Duodenal mucosa (tissue), 2 donors: Measurements from ENCODE around the gene PTGFRN.

Source experiments
- H3K27ac ChIP-seq: one replicate; pipeline ENCODE4 v1.7.0; 2013; ENCODE audit warnings: low read depth, low read length
- H3K27me3 ChIP-seq, 2 donors: one replicate each; pipeline ENCODE4 v1.7.0; 2013; ENCODE audit warnings: low read length in 2 of 2, control low read depth in 1 of 2; ENCODE audit not compliant: insufficient read depth in 2 of 2, control insufficient read depth in 1 of 2
- H3K36me3 ChIP-seq, 2 donors: one replicate each; pipeline ENCODE4 v1.7.0; 2013; ENCODE audit warnings: low read length in 2 of 2, control low read depth in 1 of 2; ENCODE audit not compliant: insufficient read depth in 2 of 2, control insufficient read depth in 1 of 2
- H3K4me1 ChIP-seq, 2 donors: one replicate each; pipeline ENCODE4 v1.7.0; 2013; ENCODE audit warnings: low read length in 2 of 2, control low read depth in 1 of 2; ENCODE audit not compliant: insufficient read depth in 2 of 2, control insufficient read depth in 1 of 2
- H3K4me3 ChIP-seq, 2 donors: one replicate each; pipeline ENCODE4 v1.7.0; 2013; ENCODE audit warnings: low read length in 2 of 2, low read depth in 1 of 2
- H3K9ac ChIP-seq, 2 donors: one replicate each; pipeline ENCODE4 v1.7.0; 2013; ENCODE audit warnings: low read length in 2 of 2, low read depth in 1 of 2
- H3K9me3 ChIP-seq, 2 donors: one replicate each; pipeline ENCODE4 v1.7.0; 2013; ENCODE audit warnings: low read length in 2 of 2, control low read depth in 1 of 2; ENCODE audit not compliant: control insufficient read depth in 1 of 2

Gene PTGFRN

DNA sequence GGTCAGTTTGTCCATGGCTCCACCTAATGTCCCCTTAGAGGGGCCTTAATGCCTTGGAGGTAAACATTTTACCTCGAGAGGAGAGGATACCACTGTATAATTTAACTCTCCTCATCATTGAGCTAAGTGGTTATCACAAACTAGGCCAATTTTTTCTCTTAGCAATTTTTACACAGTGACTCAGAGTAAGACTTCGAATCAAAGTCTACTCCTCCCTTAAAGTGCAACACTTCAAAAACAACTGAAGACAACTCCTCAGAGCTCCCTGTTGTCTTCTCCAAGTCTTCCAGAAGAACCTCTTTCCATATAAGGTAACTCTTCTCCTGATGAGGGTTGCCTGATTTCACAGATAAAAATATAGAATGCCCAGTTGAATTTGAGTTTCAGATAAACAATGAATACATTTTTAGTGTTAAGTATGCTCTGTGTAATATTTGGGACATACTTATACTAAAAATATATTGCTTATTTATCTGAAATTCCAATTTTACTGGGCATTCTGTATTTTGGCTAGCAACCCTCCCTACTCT is 4.9 kb upstream of the PTGFRN start:
- Histone ChIP-seq H3K9ac (no peak overlapping the region), H3K9me3 (no peaks in the 10 kb centered on the region), H3K4me3 (no peak overlapping the region), H3K27ac (no peak overlapping the region), H3K4me1 (peaks cover 0 to 4% of the 10 kb centered on the region in 2 donors), H3K27me3 (no peaks in the 10 kb centered on the region), H3K36me3 (no peaks in the 10 kb centered on the region)

GRCh38 chr1:116906812-116907211 is 2.9 kb upstream of the PTGFRN start:
- Histone ChIP-seq H3K9me3 (no peaks in the 10 kb centered on the region), H3K4me3 (no peak overlapping the region), H3K27me3 (no peaks in the 10 kb centered on the region), H3K36me3 (no peaks in the 10 kb centered on the region), H3K27ac (no peak overlapping the region), H3K4me1 (peaks cover 7 to 15% of the 10 kb centered on the region in 2 donors), H3K9ac (no peak overlapping the region)

DNA sequence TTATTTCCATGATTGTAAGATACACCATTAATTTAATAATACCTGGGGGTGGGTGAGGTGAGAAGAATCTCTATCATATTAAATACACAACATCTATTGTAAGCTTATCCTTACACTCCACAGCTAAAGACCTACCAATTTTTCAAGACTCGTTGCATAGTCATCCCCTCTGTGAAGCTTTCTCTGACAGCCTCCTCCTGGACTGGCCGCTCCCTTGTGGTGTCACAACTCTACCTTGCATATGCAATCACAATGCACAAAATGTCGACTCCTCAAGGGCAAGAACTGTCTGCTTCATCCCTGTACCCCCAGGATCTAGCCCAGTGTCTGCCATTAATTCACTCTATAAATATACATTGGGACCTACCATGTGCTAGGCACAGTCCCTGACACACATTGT is 2.4 kb upstream of the PTGFRN start:
- Histone ChIP-seq H3K9ac (no peak overlapping the region), H3K27me3 (no peaks in the 10 kb centered on the region), H3K27ac (no peak overlapping the region), H3K4me3 (no peak overlapping the region), H3K4me1 (peaks cover 12 to 20% of the 10 kb centered on the region in 2 donors), H3K9me3 (no peaks in the 10 kb centered on the region), H3K36me3 (no peaks in the 10 kb centered on the region)

GRCh38 chr1:116908266-116908665 is 1.4 kb upstream of the PTGFRN start:
- Histone ChIP-seq H3K27me3 (no peaks in the 10 kb centered on the region), H3K9me3 (no peaks in the 10 kb centered on the region), H3K4me3 (no peak overlapping the region), H3K27ac (no peak overlapping the region), H3K36me3 (no peaks in the 10 kb centered on the region), H3K9ac (no peak overlapping the region), H3K4me1 (peaks cover 13 to 29% of the 10 kb centered on the region in 2 donors)

GRCh38 chr1:116908820-116909511 is 750 bp upstream of the PTGFRN start:
- Histone ChIP-seq H3K36me3 (no peaks in the 10 kb centered on the region), H3K27ac (no peak overlapping the region), H3K9me3 (no peaks in the 10 kb centered on the region), H3K4me1 (peaks cover 13 to 32% of the 10 kb centered on the region in 2 donors), H3K27me3 (no peaks in the 10 kb centered on the region), H3K4me3 (peak overlapping the region; percentile 79 to 80), H3K9ac (peak overlapping the region; percentile 35 to 61)

DNA sequence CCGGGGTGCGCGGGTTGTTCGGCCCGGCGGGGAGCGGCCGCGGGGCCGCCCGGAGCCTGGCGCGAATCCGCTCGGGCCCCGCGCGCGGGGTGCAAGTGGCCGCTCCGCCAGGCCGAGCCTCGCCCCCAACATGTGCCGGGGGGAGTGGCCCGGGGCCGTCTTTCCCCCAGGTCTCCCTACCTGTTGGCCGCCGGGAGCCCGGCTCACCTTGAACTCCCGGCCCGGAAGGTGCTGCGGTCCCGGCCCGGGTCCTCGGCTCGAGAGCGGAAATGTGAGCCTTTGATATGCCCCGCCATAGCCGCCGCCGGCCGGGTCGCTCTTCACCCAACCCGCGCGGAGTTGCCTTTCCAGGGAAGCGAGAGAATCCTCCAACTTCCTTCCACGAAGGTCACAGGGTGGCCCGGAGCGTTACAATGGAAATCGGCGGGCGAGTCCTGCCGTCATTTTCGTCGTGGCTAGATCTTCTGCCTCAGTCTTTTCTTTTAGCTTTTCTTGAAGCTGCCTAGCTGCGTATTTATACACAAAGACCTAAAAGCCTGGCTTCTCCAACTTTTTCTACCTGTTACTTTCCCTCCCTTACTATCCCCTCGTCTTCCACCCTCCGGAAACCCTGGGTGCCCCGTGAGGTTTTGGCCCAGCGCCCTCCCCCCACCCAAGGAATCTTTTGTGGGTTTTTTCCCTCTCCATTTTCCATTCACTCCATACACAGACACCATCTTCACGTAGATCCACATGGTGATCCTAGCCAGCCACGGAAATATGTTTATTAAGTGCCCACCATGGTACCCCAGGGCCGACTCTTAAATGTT is 867 bp downstream of the PTGFRN start:
- Histone ChIP-seq H3K9ac (peak overlapping the region; percentile 69 to 79), H3K27me3 (no peaks in the 10 kb centered on the region), H3K27ac (peak overlapping the region; percentile 40), H3K9me3 (no peaks in the 10 kb centered on the region), H3K4me3 (peak overlapping the region; percentile 79 to 80), H3K36me3 (no peaks in the 10 kb centered on the region), H3K4me1 (peaks cover 20 to 41% of the 10 kb centered on the region in 2 donors)

- no peaks in the 10 kb centered on the region for H3K27me3 ChIP-seq
- no peaks in the 10 kb centered on the region for H3K9me3 ChIP-seq
- H3K4me1 ChIP-seq: peaks cover 26 to 47% of the 10 kb centered on the region in 2 donors
- H3K4me3 ChIP-seq: peak overlapping the region; percentile 79 to 80
- no peaks in the 10 kb centered on the region for H3K36me3 ChIP-seq
- H3K27ac ChIP-seq: no peak overlapping the region
- H3K9ac ChIP-seq: peak overlapping the region; percentile 69 to 79
Measured at GRCh38 chr1:116911188-116911553, 1.5 kb downstream of the PTGFRN start.

DNA sequence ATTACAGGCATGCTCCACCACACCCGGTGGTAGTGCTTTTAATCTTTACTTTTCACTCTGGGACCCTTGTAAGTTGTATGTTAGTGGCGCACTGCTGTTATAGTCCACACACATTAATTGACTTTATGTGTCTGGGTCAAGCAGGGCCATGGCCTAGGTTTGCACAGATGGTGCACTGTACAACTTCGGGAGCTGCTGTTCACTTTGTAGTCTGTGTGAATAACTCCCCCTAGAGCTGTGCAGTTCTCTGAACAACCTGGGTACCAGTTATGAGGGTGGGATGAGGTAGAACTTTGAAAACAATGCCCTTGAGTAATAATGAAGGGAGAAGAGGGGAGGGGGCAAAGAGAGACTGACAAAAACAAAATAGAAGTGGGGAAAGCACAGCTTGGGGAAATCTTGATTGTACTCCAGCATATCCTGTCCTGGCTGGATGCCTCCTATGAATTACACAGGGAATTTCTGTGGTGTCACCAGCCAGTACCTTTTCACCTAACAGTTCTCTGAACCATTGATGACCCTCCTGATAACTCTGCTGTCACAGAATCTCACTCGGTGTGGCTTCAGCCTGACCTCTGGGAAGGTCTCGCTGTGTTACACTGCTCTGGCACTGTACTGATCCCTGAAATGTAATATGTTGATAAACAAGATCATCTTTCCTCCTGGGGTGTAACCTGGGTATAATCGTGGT is 2.2 kb downstream of the PTGFRN start:
- Histone ChIP-seq H3K4me1 (peaks cover 34 to 54% of the 10 kb centered on the region in 2 donors), H3K9me3 (no peaks in the 10 kb centered on the region), H3K4me3 (peak overlapping the region; percentile 79 to 80), H3K27me3 (no peaks in the 10 kb centered on the region), H3K9ac (peak overlapping the region; percentile 69 to 79), H3K27ac (no peak overlapping the region), H3K36me3 (no peaks in the 10 kb centered on the region)

GRCh38 chr1:116912846-116913245 is 3.1 kb downstream of the PTGFRN start:
- H3K9ac ChIP-seq: no peak overlapping the region
- no peaks in the 10 kb centered on the region for H3K36me3 ChIP-seq
- H3K27ac ChIP-seq: no peak overlapping the region
- no peaks in the 10 kb centered on the region for H3K9me3 ChIP-seq
- no peak overlapping the region for H3K4me3 ChIP-seq
- H3K4me1 ChIP-seq: peaks cover 40 to 62% of the 10 kb centered on the region in 2 donors
- no peaks in the 10 kb centered on the region for H3K27me3 ChIP-seq

GRCh38 chr1:116913941-116914340 is 4.2 kb downstream of the PTGFRN start:
- Histone ChIP-seq H3K27me3 (no peaks in the 10 kb centered on the region), H3K4me1 (peaks cover 41 to 70% of the 10 kb centered on the region in 2 donors), H3K4me3 (no peak overlapping the region), H3K9me3 (no peaks in the 10 kb centered on the region), H3K27ac (no peak overlapping the region), H3K36me3 (no peaks in the 10 kb centered on the region), H3K9ac (no peak overlapping the region)
